ENCODE results near the gene ZBED5. TPM values are rescaled to one million over a fixed set of nuclear protein-coding genes. Genes with fewer than 3 reads are reported as not detected.

Gene ZBED5
- polyA plus RNA-seq, 1 donor from 2014 or later = 178 TPM

DNA sequence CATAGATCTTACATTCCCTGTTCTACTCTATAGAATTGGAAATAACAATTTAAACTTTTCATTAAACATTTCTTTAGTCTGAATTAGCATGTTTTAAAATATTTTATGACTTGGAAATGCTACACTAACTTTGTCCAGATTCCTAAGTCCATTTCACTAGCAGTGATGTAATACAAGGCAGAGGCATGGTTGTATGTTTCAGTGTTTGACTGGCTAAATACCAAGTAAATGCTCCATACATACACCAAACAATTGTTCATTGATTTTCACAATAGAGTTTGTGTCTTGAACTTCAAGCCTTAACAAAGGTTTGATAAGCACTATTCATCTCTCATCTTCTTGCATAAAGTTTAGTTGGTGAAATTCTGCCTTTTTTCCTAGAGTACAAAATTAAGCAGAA is 13.5 kb downstream of the ZBED5 start:
- H4K20me1 ChIP-seq (ENCODE audit: insufficient read depth) = no peaks in the 10 kb centered on the region
- H3K79me2 ChIP-seq (replicated peaks; ENCODE audit: insufficient read depth, low read length) = no peaks in the 10 kb centered on the region
- H3K9me2 ChIP-seq (ENCODE audit: insufficient read depth, low read length) = no peaks in the 10 kb centered on the region
- H3K9ac ChIP-seq (ENCODE audit: low read length) = no peak overlapping the region
- H3K4me2 ChIP-seq (ENCODE audit: low read length) = no peak overlapping the region
- H3K9me3 ChIP-seq (ENCODE audit: low read length) = no peaks in the 10 kb centered on the region
- H2AFZ ChIP-seq (ENCODE audit: low read depth, low read length) = no peak overlapping the region
- no peaks in the 10 kb centered on the region for H3F3A ChIP-seq (ENCODE audit: insufficient read depth, low read length, poor library complexity, severe bottlenecking)
- no peak overlapping the region for H3K4me3 ChIP-seq (ENCODE audit: low read length)
- no peaks in the 10 kb centered on the region for H3K36me3 ChIP-seq (ENCODE audit: insufficient read depth, low read length)
- H3K27me3 ChIP-seq (ENCODE audit: insufficient read depth, low read depth, low read length) = no peaks in the 10 kb centered on the region
- no peak overlapping the region for H3K27ac ChIP-seq (ENCODE audit: low read length)
- TF ChIP-seq RAD21 (conservative IDR thresholded peaks at IDR 0.05) (no peak), SMC3 (conservative IDR thresholded peaks at IDR 0.05; ENCODE audit: poor library complexity) (no peak), TAF1 (IDR thresholded peaks at IDR 0.05; ENCODE audit: low read depth) (no peak), POLR2AphosphoS5 (IDR thresholded peaks at IDR 0.05) (no peak), EP300 (conservative IDR thresholded peaks at IDR 0.05; ENCODE audit: poor library complexity, severe bottlenecking) (no peak)
- TF ChIP-seq, protein P1, sequence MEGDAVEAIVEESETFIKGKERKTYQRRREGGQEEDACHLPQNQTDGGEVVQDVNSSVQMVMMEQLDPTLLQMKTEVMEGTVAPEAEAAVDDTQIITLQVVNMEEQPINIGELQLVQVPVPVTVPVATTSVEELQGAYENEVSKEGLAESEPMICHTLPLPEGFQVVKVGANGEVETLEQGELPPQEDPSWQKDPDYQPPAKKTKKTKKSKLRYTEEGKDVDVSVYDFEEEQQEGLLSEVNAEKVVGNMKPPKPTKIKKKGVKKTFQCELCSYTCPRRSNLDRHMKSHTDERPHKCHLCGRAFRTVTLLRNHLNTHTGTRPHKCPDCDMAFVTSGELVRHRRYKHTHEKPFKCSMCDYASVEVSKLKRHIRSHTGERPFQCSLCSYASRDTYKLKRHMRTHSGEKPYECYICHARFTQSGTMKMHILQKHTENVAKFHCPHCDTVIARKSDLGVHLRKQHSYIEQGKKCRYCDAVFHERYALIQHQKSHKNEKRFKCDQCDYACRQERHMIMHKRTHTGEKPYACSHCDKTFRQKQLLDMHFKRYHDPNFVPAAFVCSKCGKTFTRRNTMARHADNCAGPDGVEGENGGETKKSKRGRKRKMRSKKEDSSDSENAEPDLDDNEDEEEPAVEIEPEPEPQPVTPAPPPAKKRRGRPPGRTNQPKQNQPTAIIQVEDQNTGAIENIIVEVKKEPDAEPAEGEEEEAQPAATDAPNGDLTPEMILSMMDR (IDR thresholded peaks at IDR 0.05; ENCODE audit: poor library complexity, severe bottlenecking) = no peak
- TF ChIP-seq, protein P2, sequence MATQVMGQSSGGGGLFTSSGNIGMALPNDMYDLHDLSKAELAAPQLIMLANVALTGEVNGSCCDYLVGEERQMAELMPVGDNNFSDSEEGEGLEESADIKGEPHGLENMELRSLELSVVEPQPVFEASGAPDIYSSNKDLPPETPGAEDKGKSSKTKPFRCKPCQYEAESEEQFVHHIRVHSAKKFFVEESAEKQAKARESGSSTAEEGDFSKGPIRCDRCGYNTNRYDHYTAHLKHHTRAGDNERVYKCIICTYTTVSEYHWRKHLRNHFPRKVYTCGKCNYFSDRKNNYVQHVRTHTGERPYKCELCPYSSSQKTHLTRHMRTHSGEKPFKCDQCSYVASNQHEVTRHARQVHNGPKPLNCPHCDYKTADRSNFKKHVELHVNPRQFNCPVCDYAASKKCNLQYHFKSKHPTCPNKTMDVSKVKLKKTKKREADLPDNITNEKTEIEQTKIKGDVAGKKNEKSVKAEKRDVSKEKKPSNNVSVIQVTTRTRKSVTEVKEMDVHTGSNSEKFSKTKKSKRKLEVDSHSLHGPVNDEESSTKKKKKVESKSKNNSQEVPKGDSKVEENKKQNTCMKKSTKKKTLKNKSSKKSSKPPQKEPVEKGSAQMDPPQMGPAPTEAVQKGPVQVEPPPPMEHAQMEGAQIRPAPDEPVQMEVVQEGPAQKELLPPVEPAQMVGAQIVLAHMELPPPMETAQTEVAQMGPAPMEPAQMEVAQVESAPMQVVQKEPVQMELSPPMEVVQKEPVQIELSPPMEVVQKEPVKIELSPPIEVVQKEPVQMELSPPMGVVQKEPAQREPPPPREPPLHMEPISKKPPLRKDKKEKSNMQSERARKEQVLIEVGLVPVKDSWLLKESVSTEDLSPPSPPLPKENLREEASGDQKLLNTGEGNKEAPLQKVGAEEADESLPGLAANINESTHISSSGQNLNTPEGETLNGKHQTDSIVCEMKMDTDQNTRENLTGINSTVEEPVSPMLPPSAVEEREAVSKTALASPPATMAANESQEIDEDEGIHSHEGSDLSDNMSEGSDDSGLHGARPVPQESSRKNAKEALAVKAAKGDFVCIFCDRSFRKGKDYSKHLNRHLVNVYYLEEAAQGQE (IDR thresholded peaks at IDR 0.05; ENCODE audit: borderline replicate concordance) = no peak

DNA sequence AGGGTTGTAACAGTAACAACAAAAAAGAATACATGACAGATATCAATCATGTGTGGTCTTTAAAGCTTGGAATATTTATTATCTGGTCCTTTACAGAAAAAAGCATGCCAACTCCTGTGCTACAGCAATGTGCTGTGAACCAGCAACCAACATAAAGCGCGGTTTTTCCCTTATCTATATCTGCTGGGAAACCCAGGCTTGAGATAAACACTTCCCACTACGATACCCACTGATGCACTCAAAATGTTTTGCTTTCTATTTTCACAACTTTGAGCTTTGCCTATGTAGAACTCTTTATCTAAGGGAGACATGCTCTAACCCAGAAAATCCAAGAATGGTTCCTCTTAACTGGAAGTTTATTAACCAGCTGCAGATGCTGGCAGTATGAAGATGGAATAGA is 19.0 kb downstream of the ZBED5 start:
- Histone ChIP-seq H3K9me2 (ENCODE audit: insufficient read depth, low read length) (no peaks in the 10 kb centered on the region), H3K9me3 (ENCODE audit: low read length) (no peaks in the 10 kb centered on the region)

More for the DNA sequence above, 19.0 kb downstream of the ZBED5 start:
- no peaks in the 10 kb centered on the region for H4K20me1 ChIP-seq (ENCODE audit: insufficient read depth)
- no peak for TF ChIP-seq SMC3 (conservative IDR thresholded peaks at IDR 0.05; ENCODE audit: poor library complexity)
- no peak for TF ChIP-seq MXI1 (conservative IDR thresholded peaks at IDR 0.05; ENCODE audit: poor library complexity, severe bottlenecking)
- no peak for TF ChIP-seq POLR2AphosphoS5 (IDR thresholded peaks at IDR 0.05)
- no peak for TF ChIP-seq RAD21 (conservative IDR thresholded peaks at IDR 0.05)
- TF ChIP-seq, protein P1 (IDR thresholded peaks at IDR 0.05; ENCODE audit: poor library complexity, severe bottlenecking) = no peak
- TF ChIP-seq, protein P2 (IDR thresholded peaks at IDR 0.05; ENCODE audit: borderline replicate concordance) = no peak
- no peak for TF ChIP-seq TAF1 (IDR thresholded peaks at IDR 0.05; ENCODE audit: low read depth)
- no peak for TF ChIP-seq EP300 (conservative IDR thresholded peaks at IDR 0.05; ENCODE audit: poor library complexity, severe bottlenecking)
- no peak for TF ChIP-seq EZH2 (IDR thresholded peaks at IDR 0.05; ENCODE audit: borderline replicate concordance, insufficient read depth, low read length, poor library complexity, severe bottlenecking)
- H3K79me2 ChIP-seq (replicated peaks; ENCODE audit: insufficient read depth, low read length) = no peaks in the 10 kb centered on the region
- H3K27ac ChIP-seq (ENCODE audit: low read length) = no peak overlapping the region
- H3K9ac ChIP-seq (ENCODE audit: low read length) = no peak overlapping the region
- H3K4me2 ChIP-seq (ENCODE audit: low read length) = no peak overlapping the region
- no peaks in the 10 kb centered on the region for H3K27me3 ChIP-seq (ENCODE audit: insufficient read depth, low read depth, low read length)
- H3F3A ChIP-seq (ENCODE audit: insufficient read depth, low read length, poor library complexity, severe bottlenecking) = no peaks in the 10 kb centered on the region
- H3K36me3 ChIP-seq (ENCODE audit: insufficient read depth, low read length) = no peaks in the 10 kb centered on the region
- no peak overlapping the region for H2AFZ ChIP-seq (ENCODE audit: low read depth, low read length)
- H3K4me3 ChIP-seq (ENCODE audit: low read length) = no peak overlapping the region

All from neural cell (in vitro differentiated cells).